ENCODE results near the gene DDX46.

- no peak for TF ChIP-seq CTCF (IDR thresholded peaks at IDR 0.05)
- no peak for TF ChIP-seq EZH2 (IDR thresholded peaks at IDR 0.05; ENCODE audit: borderline replicate concordance, insufficient read depth, low read depth, low read length, poor library complexity, severe bottlenecking)
Observed at GRCh38 chr5:134813407-134813806, 54.8 kb downstream of the DDX46 start.
